ENCODE measurements around the gene CLDN4. TPM values are rescaled to one million over a fixed set of nuclear protein-coding genes. Genes with fewer than 3 reads are reported as not detected.

Gene CLDN4
- total RNA-seq, 2 donors from 2014 or later, result 0.99 TPM; not detected in 1

DNA sequence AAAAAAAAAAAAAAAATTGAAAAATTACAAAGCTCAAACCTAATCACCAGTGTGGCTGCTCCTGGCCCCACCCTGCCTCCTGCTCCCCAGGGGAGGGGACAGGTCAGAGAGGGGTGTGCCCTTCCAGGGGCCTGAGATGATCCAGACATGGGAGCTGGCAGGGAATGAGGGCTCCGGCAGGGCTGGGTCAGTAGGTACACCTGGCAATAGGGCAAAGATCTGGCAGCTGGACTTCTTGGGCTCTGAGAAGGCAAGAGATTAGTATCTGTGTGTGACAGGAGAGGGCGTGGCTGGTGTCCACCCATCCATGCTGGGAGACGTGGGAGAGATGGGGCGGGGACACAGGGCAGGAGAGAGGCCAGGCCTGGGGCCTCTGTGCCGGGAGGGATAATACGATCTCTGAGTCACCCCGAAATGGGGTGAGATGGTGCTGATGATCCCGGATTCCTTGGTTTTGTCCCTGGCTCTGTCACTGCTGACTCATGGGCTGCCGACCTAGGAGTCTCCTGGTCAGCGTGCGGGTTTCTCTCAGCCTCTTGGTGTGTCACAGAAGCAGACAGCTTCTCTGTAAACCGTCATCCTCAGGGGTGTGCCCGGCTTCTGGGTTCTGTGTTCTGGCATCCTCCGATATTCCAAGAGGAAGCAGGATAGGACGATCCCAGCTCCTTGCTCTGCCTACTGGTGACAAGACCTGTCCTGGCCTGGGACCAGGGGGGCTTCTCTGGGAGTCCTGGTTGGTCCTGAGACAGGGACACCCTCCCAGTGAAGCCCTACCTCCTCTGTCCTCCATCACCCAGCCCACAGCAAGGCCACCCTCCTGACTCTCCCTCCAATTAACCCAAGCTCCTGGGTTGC is 8.2 kb upstream of the CLDN4 start:
- Histone ChIP-seq H3K9me3 (no peaks in the 10 kb centered on the region), H3K4me1 (ENCODE audit: control insufficient read depth in 1 of 2, low read depth in 2 of 2) (no peaks in the 10 kb centered on the region), H3K4me3 (no peak overlapping the region), H3K36me3 (no peaks in the 10 kb centered on the region), H3K27ac (no peak overlapping the region), H3K27me3 (replicated peaks; ENCODE audit: insufficient read depth) (no peaks in the 10 kb centered on the region)
- DNase-seq (ENCODE audit: low spot score) (no peak), ATAC-seq (ENCODE audit: insufficient number of reproducible peaks, low FRiP score, low read depth) (no peak)
- TF ChIP-seq, protein P1, sequence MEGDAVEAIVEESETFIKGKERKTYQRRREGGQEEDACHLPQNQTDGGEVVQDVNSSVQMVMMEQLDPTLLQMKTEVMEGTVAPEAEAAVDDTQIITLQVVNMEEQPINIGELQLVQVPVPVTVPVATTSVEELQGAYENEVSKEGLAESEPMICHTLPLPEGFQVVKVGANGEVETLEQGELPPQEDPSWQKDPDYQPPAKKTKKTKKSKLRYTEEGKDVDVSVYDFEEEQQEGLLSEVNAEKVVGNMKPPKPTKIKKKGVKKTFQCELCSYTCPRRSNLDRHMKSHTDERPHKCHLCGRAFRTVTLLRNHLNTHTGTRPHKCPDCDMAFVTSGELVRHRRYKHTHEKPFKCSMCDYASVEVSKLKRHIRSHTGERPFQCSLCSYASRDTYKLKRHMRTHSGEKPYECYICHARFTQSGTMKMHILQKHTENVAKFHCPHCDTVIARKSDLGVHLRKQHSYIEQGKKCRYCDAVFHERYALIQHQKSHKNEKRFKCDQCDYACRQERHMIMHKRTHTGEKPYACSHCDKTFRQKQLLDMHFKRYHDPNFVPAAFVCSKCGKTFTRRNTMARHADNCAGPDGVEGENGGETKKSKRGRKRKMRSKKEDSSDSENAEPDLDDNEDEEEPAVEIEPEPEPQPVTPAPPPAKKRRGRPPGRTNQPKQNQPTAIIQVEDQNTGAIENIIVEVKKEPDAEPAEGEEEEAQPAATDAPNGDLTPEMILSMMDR (IDR thresholded peaks at IDR 0.05), result no peak

- TF ChIP-seq, protein P1 (IDR thresholded peaks at IDR 0.05), result no peak
Observed at GRCh38 chr7:73823257-73823656, 7.5 kb upstream of the CLDN4 start.

GRCh38 chr7:73823873-73824592 is 6.8 kb upstream of the CLDN4 start:
- no peak overlapping the region for H3K27ac ChIP-seq

More at GRCh38 chr7:73823257-73823656, 7.5 kb upstream of the CLDN4 start:
- no peaks in the 10 kb centered on the region for H3K36me3 ChIP-seq
- H3K4me3 ChIP-seq, result no peak overlapping the region
- H3K4me1 ChIP-seq (ENCODE audit: control insufficient read depth in 1 of 2, low read depth in 2 of 2), result peaks cover 2 to 3% of the 10 kb centered on the region in 2 donors
- ATAC-seq (ENCODE audit: insufficient number of reproducible peaks, low FRiP score, low read depth), result no peak
- H3K27me3 ChIP-seq (replicated peaks; ENCODE audit: insufficient read depth), result no peaks in the 10 kb centered on the region
- no peak overlapping the region for H3K27ac ChIP-seq
- no peak for DNase-seq (ENCODE audit: low spot score)
- H3K9me3 ChIP-seq, result no peaks in the 10 kb centered on the region

GRCh38 chr7:73824986-73825385 is 5.8 kb upstream of the CLDN4 start:
- H3K4me1 ChIP-seq (ENCODE audit: control insufficient read depth in 1 of 2, low read depth in 2 of 2), result peaks cover 3 to 7% of the 10 kb centered on the region in 2 donors
- TF ChIP-seq, protein P1 (IDR thresholded peaks at IDR 0.05), result no peak
- no peaks in the 10 kb centered on the region for H3K27me3 ChIP-seq (replicated peaks; ENCODE audit: insufficient read depth)
- DNase-seq (ENCODE audit: low spot score) (no peak), ATAC-seq (ENCODE audit: insufficient number of reproducible peaks, low FRiP score, low read depth) (no peak)
- no peaks in the 10 kb centered on the region for H3K36me3 ChIP-seq
- no peaks in the 10 kb centered on the region for H3K9me3 ChIP-seq
- H3K27ac ChIP-seq, result no peak overlapping the region
- no peak overlapping the region for H3K4me3 ChIP-seq

More at GRCh38 chr7:73823873-73824592, 6.8 kb upstream of the CLDN4 start:
- Histone ChIP-seq H3K9me3 (no peaks in the 10 kb centered on the region), H3K4me3 (no peak overlapping the region), H3K36me3 (no peaks in the 10 kb centered on the region), H3K4me1 (ENCODE audit: control insufficient read depth in 1 of 2, low read depth in 2 of 2) (peaks cover 3 to 7% of the 10 kb centered on the region in 2 donors), H3K27me3 (replicated peaks; ENCODE audit: insufficient read depth) (no peaks in the 10 kb centered on the region)
- TF ChIP-seq, protein P1 (IDR thresholded peaks at IDR 0.05), result no peak
- ATAC-seq (ENCODE audit: insufficient number of reproducible peaks, low FRiP score, low read depth) (no peak), DNase-seq (ENCODE audit: low spot score) (no peak)

GRCh38 chr7:73827567-73828106 is 3.2 kb upstream of the CLDN4 start:
- Histone ChIP-seq H3K4me3 (no peak overlapping the region), H3K36me3 (no peaks in the 10 kb centered on the region), H3K9me3 (no peaks in the 10 kb centered on the region), H3K27ac (no peak overlapping the region), H3K4me1 (ENCODE audit: control insufficient read depth in 1 of 2, low read depth in 2 of 2) (peaks cover 3 to 7% of the 10 kb centered on the region in 2 donors), H3K27me3 (replicated peaks; ENCODE audit: insufficient read depth) (no peaks in the 10 kb centered on the region)
- TF ChIP-seq, protein P1 (IDR thresholded peaks at IDR 0.05), result no peak
- ATAC-seq (ENCODE audit: insufficient number of reproducible peaks, low FRiP score, low read depth) (no peak), DNase-seq (ENCODE audit: low spot score) (no peak)
